WTC11 (cell line): ENCODE data around the gene DYRK3.

Experiments used
- ELF4 ChIP-seq: sonication (generic); formaldehyde crosslinking; IDR thresholded peaks from 2 replicates; pipeline ENCODE4 v1.8.1; 2022; ENCODE audit warnings: low read depth, mild to moderate bottlenecking, moderate library complexity, missing genetic modification reagents
- GABPB1 ChIP-seq: sonication (generic); formaldehyde crosslinking; IDR thresholded peaks from 2 replicates; pipeline ENCODE4 v1.8.1; 2023; ENCODE audit warnings: mild to moderate bottlenecking, missing genetic modification reagents
- NR2C2 ChIP-seq: sonication (generic); formaldehyde crosslinking; IDR thresholded peaks from 2 replicates; pipeline ENCODE4 v1.8.0; 2022; ENCODE audit warnings: mild to moderate bottlenecking, missing genetic modification reagents
- SP1 ChIP-seq: sonication (generic); formaldehyde crosslinking; conservative IDR thresholded peaks from 2 replicates; pipeline ENCODE4 v1.8.1; 2022; ENCODE audit warnings: missing genetic modification reagents
- TF ChIP-seq, protein P1 (sequence below): fragments of 200-600 bp; IDR thresholded peaks from 2 replicates; pipeline ENCODE4 v1.8.0; 2022; ENCODE audit warnings: antibody characterized with exemption
- TF ChIP-seq, protein P2 (sequence below): sonication (generic); formaldehyde crosslinking; IDR thresholded peaks from 2 replicates; pipeline ENCODE4 v1.8.0; 2022; ENCODE audit warnings: mild to moderate bottlenecking, missing genetic modification reagents
- TF ChIP-seq, protein P3 (sequence below): sonication (generic); formaldehyde crosslinking; conservative IDR thresholded peaks from 2 replicates; pipeline ENCODE4 v1.8.1; 2022; ENCODE audit warnings: mild to moderate bottlenecking, missing genetic modification reagents
- TF ChIP-seq, protein P4 (sequence below): sonication (generic); formaldehyde crosslinking; IDR thresholded peaks from 2 replicates; pipeline ENCODE4 v1.8.1; 2022; ENCODE audit warnings: mild to moderate bottlenecking, moderate library complexity, missing genetic modification reagents
- TF ChIP-seq, protein P5 (sequence below): sonication (generic); formaldehyde crosslinking; IDR thresholded peaks from 2 replicates; pipeline ENCODE4 v1.8.1; 2023; ENCODE audit warnings: mild to moderate bottlenecking, missing genetic modification reagents, borderline replicate concordance
- TF ChIP-seq, protein P6 (sequence below): sonication (generic); formaldehyde crosslinking; IDR thresholded peaks from 2 replicates; pipeline ENCODE4 v1.8.0; 2022; ENCODE audit warnings: mild to moderate bottlenecking, missing genetic modification reagents
- TF ChIP-seq, protein P7 (sequence below): sonication (generic); formaldehyde crosslinking; IDR thresholded peaks from 2 replicates; pipeline ENCODE4 v1.8.1; 2022; ENCODE audit warnings: low read depth, missing genetic modification reagents, borderline replicate concordance

DNA sequence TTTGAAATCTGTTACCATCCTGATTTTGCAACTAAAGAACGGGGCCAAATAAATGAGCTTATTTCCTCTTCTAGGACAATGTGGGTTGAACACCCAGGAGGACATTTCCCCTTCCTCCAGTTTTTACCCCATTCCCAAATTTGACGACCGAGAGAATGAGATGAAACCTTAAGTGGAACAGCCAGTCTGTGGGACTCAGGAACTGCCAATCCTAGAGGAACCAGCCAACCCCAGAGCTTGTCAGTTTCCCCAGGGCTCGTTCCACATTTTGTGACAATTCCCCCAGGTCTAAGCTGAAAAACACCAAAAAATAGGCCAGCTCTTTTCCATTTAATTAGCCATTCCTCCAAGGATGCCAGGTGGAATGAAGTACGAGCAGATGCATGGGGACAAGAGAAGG lies 28.0 kb downstream of the DYRK3 start:
- TF ChIP-seq, protein P1, sequence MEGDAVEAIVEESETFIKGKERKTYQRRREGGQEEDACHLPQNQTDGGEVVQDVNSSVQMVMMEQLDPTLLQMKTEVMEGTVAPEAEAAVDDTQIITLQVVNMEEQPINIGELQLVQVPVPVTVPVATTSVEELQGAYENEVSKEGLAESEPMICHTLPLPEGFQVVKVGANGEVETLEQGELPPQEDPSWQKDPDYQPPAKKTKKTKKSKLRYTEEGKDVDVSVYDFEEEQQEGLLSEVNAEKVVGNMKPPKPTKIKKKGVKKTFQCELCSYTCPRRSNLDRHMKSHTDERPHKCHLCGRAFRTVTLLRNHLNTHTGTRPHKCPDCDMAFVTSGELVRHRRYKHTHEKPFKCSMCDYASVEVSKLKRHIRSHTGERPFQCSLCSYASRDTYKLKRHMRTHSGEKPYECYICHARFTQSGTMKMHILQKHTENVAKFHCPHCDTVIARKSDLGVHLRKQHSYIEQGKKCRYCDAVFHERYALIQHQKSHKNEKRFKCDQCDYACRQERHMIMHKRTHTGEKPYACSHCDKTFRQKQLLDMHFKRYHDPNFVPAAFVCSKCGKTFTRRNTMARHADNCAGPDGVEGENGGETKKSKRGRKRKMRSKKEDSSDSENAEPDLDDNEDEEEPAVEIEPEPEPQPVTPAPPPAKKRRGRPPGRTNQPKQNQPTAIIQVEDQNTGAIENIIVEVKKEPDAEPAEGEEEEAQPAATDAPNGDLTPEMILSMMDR: no peak
- TF ChIP-seq SP1 (CRISPR knock-in tag) (no peak), GABPB1 (CRISPR knock-in tag) (no peak), NR2C2 (no peak), ELF4 (CRISPR knock-in tag) (no peak)
- TF ChIP-seq, protein P2, sequence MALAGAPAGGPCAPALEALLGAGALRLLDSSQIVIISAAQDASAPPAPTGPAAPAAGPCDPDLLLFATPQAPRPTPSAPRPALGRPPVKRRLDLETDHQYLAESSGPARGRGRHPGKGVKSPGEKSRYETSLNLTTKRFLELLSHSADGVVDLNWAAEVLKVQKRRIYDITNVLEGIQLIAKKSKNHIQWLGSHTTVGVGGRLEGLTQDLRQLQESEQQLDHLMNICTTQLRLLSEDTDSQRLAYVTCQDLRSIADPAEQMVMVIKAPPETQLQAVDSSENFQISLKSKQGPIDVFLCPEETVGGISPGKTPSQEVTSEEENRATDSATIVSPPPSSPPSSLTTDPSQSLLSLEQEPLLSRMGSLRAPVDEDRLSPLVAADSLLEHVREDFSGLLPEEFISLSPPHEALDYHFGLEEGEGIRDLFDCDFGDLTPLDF: no peak
- TF ChIP-seq, protein P3, sequence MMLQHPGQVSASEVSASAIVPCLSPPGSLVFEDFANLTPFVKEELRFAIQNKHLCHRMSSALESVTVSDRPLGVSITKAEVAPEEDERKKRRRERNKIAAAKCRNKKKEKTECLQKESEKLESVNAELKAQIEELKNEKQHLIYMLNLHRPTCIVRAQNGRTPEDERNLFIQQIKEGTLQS (CRISPR knock-in tag): no peak
- TF ChIP-seq, protein P4, sequence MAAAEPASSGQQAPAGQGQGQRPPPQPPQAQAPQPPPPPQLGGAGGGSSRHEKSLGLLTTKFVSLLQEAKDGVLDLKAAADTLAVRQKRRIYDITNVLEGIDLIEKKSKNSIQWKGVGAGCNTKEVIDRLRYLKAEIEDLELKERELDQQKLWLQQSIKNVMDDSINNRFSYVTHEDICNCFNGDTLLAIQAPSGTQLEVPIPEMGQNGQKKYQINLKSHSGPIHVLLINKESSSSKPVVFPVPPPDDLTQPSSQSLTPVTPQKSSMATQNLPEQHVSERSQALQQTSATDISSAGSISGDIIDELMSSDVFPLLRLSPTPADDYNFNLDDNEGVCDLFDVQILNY (CRISPR knock-in tag): no peak
- TF ChIP-seq, protein P5, sequence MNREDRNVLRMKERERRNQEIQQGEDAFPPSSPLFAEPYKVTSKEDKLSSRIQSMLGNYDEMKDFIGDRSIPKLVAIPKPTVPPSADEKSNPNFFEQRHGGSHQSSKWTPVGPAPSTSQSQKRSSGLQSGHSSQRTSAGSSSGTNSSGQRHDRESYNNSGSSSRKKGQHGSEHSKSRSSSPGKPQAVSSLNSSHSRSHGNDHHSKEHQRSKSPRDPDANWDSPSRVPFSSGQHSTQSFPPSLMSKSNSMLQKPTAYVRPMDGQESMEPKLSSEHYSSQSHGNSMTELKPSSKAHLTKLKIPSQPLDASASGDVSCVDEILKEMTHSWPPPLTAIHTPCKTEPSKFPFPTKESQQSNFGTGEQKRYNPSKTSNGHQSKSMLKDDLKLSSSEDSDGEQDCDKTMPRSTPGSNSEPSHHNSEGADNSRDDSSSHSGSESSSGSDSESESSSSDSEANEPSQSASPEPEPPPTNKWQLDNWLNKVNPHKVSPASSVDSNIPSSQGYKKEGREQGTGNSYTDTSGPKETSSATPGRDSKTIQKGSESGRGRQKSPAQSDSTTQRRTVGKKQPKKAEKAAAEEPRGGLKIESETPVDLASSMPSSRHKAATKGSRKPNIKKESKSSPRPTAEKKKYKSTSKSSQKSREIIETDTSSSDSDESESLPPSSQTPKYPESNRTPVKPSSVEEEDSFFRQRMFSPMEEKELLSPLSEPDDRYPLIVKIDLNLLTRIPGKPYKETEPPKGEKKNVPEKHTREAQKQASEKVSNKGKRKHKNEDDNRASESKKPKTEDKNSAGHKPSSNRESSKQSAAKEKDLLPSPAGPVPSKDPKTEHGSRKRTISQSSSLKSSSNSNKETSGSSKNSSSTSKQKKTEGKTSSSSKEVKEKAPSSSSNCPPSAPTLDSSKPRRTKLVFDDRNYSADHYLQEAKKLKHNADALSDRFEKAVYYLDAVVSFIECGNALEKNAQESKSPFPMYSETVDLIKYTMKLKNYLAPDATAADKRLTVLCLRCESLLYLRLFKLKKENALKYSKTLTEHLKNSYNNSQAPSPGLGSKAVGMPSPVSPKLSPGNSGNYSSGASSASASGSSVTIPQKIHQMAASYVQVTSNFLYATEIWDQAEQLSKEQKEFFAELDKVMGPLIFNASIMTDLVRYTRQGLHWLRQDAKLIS (CRISPR knock-in tag): no peak
- TF ChIP-seq, protein P6, sequence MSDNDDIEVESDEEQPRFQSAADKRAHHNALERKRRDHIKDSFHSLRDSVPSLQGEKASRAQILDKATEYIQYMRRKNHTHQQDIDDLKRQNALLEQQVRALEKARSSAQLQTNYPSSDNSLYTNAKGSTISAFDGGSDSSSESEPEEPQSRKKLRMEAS (CRISPR knock-in tag): no peak
- TF ChIP-seq, protein P7, sequence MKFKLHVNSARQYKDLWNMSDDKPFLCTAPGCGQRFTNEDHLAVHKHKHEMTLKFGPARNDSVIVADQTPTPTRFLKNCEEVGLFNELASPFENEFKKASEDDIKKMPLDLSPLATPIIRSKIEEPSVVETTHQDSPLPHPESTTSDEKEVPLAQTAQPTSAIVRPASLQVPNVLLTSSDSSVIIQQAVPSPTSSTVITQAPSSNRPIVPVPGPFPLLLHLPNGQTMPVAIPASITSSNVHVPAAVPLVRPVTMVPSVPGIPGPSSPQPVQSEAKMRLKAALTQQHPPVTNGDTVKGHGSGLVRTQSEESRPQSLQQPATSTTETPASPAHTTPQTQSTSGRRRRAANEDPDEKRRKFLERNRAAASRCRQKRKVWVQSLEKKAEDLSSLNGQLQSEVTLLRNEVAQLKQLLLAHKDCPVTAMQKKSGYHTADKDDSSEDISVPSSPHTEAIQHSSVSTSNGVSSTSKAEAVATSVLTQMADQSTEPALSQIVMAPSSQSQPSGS (CRISPR knock-in tag): no peak
